Right renal pelvis (tissue), 4 donors: Measurements from ENCODE around the gene NDUFS1. TPM values are rescaled to one million over a fixed set of nuclear protein-coding genes. Genes with fewer than 3 reads are reported as not detected.
"Not testable (repeated sequence)": the region's sequence is repeated elsewhere in the genome, so short reads cannot be mapped to it uniquely, and the experiment has no call there.

Experiments used
- DNase-seq, 4 donors: peaks; one replicate each; pipeline ENCODE4 v3.0.0-alpha.2; 2013; ENCODE audit warnings: low read depth in 4 of 4, low spot score in 3 of 4, missing footprints in 1 of 4
- polyA plus RNA-seq, 4 donors: library from polyadenylated mRNA; unstranded; fragments of 120-200 nt; gene quantifications; one replicate each; pipeline ENCODE4 v1.2.1, GENCODE V29; 2013; ENCODE audit not compliant: insufficient read length in 4 of 4

Gene NDUFS1
- polyA plus RNA-seq: 10 to 100 TPM; 65.4 to 77.1 (median 73.4) TPM

GRCh38 chr2:206159346-206160124, at the start of gene NDUFS1, which contains the start of gene EEF1B2:
NDUFS1 (minus strand) TSS chr2:206159444; CDS start chr2:206153678, 5,766 bp downstream.
EEF1B2 (plus strand) TSS chr2:206159895; CDS start chr2:206159980, 85 bp downstream.
- DNase-seq: peak; percentile 95 to 98 (median 96)

GRCh38 chr2:206208900-206209299, 49.7 kb upstream of the NDUFS1 start:
- DNase-seq: no peak

- DNase-seq: not testable (repeated sequence)
Observed at GRCh38 chr2:206207316-206207715, 48.1 kb upstream of the NDUFS1 start.

- DNase-seq: no peak
Observed at GRCh38 chr2:206204710-206205109, 45.5 kb upstream of the NDUFS1 start.

GRCh38 chr2:206203331-206203730, 44.1 kb upstream of the NDUFS1 start:
- no peak for DNase-seq

- no peak for DNase-seq
Observed at GRCh38 chr2:206202446-206202845, 43.2 kb upstream of the NDUFS1 start.

GRCh38 chr2:206201075-206201848, 42.0 kb upstream of the NDUFS1 start:
- no peak for DNase-seq

GRCh38 chr2:206198677-206199076, 39.4 kb upstream of the NDUFS1 start:
- no peak for DNase-seq

GRCh38 chr2:206193671-206194357, 34.6 kb upstream of the NDUFS1 start:
- no peak for DNase-seq

GRCh38 chr2:206192157-206192556, 32.9 kb upstream of the NDUFS1 start:
- no peak for DNase-seq

GRCh38 chr2:206190689-206191088, 31.4 kb upstream of the NDUFS1 start:
- DNase-seq: no peak

GRCh38 chr2:206190111-206190510, 30.9 kb upstream of the NDUFS1 start:
- DNase-seq: no peak

- DNase-seq: no peak
Observed at GRCh38 chr2:206189691-206190090, 30.4 kb upstream of the NDUFS1 start.

GRCh38 chr2:206181526-206181925, 22.3 kb upstream of the NDUFS1 start:
- DNase-seq: not testable (repeated sequence)

- no peak for DNase-seq
Observed at GRCh38 chr2:206176901-206177300, 17.7 kb upstream of the NDUFS1 start.

- no peak for DNase-seq
Observed at GRCh38 chr2:206176121-206176520, 16.9 kb upstream of the NDUFS1 start.

GRCh38 chr2:206173147-206173546, 13.9 kb upstream of the NDUFS1 start:
- no peak for DNase-seq

GRCh38 chr2:206171624-206172397, 12.6 kb upstream of the NDUFS1 start:
- not testable (repeated sequence) for DNase-seq

- not testable (repeated sequence) for DNase-seq
Observed at GRCh38 chr2:206168230-206168629, 9.0 kb upstream of the NDUFS1 start.

- peak in 2 of 4 donors; percentile 15 to 46 for DNase-seq
Observed at GRCh38 chr2:206164261-206164862, 5.1 kb upstream of the NDUFS1 start.
